ENCODE measurements around the gene TERB2.
A peak's percentile ranks its signal among the peaks of the same experiment; 100 is the strongest.
"Not testable (repeated sequence)": the region's sequence is repeated elsewhere in the genome, so short reads cannot be mapped to it uniquely, and the experiment has no call there.

TERB2 gene

DNA sequence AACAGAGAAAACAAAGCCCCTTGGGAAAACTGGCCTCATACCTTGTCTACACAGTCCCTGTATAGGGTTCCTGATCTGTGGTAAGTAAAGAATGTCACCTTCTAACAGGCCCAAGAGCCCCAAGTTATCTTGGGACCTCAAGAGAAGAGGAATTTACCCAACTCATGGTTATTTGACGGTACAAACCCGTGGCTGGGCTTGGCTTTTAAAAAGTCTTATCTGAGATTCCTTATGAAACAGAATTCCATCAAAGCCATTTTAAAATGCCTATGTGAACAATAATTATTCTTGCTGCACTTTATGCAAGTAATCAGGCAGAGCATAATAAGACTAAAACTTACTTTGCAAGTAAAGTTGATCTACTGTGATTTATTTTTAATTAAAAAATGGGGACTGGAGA, 52.6 kb downstream of the TERB2 start:
- TF ChIP-seq, protein P1, sequence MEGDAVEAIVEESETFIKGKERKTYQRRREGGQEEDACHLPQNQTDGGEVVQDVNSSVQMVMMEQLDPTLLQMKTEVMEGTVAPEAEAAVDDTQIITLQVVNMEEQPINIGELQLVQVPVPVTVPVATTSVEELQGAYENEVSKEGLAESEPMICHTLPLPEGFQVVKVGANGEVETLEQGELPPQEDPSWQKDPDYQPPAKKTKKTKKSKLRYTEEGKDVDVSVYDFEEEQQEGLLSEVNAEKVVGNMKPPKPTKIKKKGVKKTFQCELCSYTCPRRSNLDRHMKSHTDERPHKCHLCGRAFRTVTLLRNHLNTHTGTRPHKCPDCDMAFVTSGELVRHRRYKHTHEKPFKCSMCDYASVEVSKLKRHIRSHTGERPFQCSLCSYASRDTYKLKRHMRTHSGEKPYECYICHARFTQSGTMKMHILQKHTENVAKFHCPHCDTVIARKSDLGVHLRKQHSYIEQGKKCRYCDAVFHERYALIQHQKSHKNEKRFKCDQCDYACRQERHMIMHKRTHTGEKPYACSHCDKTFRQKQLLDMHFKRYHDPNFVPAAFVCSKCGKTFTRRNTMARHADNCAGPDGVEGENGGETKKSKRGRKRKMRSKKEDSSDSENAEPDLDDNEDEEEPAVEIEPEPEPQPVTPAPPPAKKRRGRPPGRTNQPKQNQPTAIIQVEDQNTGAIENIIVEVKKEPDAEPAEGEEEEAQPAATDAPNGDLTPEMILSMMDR (IDR thresholded peaks at IDR 0.05; ENCODE audit: low read length, missing control alignments), result no peak
- H3K4me3 ChIP-seq (replicated peaks; ENCODE audit: low read depth, low read length), result no peak overlapping the region
- no peak for DNase-seq (ENCODE audit: low read depth)

DNA sequence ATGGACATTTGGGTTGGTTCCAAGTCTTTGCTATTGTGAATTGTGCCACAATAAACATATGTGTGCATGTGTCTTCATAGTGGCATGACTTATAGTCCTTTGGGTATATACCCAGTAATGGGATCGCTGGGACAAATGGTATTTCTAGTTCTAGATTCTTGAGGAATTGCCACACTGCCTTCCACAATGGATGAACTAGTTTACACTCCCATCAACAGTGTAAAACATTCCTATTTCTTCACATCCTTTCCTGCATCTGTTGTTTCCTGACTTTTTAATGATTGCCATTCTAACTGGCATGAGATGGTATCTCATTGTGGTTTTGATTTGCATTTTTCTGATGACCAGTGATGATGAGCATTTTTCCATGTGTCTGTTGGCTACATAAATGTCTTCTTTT, 58.6 kb downstream of the TERB2 start:
- H3K4me3 ChIP-seq (replicated peaks; ENCODE audit: low read depth, low read length); DNase-seq (ENCODE audit: low read depth): not testable (repeated sequence)

DNA sequence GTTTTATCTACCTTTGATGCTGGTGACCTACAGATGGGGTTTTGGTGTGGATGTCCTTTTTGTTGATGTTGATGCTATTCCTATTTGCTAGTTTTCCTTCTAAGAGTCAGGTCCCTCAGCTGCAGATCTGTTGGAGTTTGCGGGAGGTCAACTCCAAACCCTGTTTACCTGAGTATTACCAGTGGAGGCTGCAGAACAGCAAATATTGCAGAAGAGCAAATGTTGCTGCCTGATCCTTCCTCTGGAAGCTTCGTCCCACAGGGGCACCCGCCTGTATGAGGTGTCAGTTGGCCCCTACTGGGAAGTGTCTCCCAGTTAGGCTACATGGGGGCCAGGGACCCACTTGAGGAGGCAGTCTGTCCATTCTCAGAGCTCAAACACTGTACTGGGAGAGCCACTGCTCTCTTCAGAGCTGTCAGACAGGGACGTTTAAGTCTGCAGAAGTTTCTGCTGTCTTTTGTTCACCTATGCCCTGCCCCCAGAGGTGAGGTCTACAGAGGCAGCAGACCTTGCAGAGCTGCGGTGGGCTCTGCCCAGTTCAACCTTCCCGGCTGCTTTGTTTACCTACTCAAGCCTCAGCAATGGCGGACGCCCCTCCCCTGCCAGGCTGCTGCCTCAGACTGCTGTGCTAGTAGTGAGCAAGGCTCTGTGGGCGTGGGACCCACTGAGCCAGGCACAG, 63.9 kb downstream of the TERB2 start:
- H3K4me3 ChIP-seq (replicated peaks; ENCODE audit: low read depth, low read length); DNase-seq (ENCODE audit: low read depth): not testable (repeated sequence)

GRCh38 chr15:45020901-45021259, 64.4 kb downstream of the TERB2 start:
- H3K4me3 ChIP-seq (replicated peaks; ENCODE audit: low read depth, low read length); DNase-seq (ENCODE audit: low read depth): not testable (repeated sequence)

- no peak overlapping the region for H3K4me3 ChIP-seq (replicated peaks; ENCODE audit: low read depth, low read length)
- TF ChIP-seq, protein P1 (IDR thresholded peaks at IDR 0.05; ENCODE audit: low read length, missing control alignments), result no peak
- DNase-seq (ENCODE audit: low read depth), result no peak
Observed at GRCh38 chr15:45021348-45021747, 64.9 kb downstream of the TERB2 start.

GRCh38 chr15:45022871-45023658, 66.6 kb downstream of the TERB2 start, which contains the start of gene SORD:
TSS of gene SORD (plus strand) at chr15:45023195. CDS start at chr15:45023284, 89 bp downstream.
- peak within 1 kb of the TSS; percentile 78 for H3K4me3 ChIP-seq (replicated peaks; ENCODE audit: low read depth, low read length)
- TF ChIP-seq, protein P1 (IDR thresholded peaks at IDR 0.05; ENCODE audit: low read length, missing control alignments), result no peak
- DNase-seq (ENCODE audit: low read depth), result peak; percentile 77

GRCh38 chr15:45023659-45024225, 67.3 kb downstream of the TERB2 start:
- peak overlapping the region; percentile 78 for H3K4me3 ChIP-seq (replicated peaks; ENCODE audit: low read depth, low read length)
- DNase-seq (ENCODE audit: low read depth), result peak; percentile 9
- TF ChIP-seq, protein P1 (IDR thresholded peaks at IDR 0.05; ENCODE audit: low read length, missing control alignments), result no peak

DNA sequence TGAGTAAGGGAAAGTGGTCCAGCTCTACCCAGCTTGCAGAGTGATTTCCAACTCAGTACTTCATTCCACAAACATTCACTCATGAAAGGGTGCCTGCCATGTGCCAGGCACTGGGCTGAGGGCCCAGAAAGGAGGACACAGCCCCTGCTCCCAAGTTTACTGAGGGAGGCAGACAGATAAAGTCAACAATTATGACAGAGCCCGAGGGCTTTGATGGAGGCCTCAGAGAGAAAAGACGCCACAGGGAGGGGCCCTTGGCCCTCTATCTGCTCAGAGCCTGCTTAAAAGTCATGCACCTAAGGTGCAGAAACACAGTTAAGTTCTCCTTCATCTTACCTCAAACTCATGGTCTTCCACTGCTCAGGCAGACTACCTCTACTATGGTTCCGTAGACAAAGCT, 68.2 kb downstream of the TERB2 start:
- not testable (repeated sequence) for H3K4me3 ChIP-seq (replicated peaks; ENCODE audit: low read depth, low read length); DNase-seq (ENCODE audit: low read depth)

GRCh38 chr15:45025627-45026026, 69.1 kb downstream of the TERB2 start:
- not testable (repeated sequence) for H3K4me3 ChIP-seq (replicated peaks; ENCODE audit: low read depth, low read length); DNase-seq (ENCODE audit: low read depth)

Measured in fibroblast of pulmonary artery (primary cell).